Measurements from ENCODE around the gene MAEA.

The MAEA gene

GRCh38 chr4:1380368-1381151 lies 90.9 kb downstream of the MAEA start:
- no peak for DNase-seq (ENCODE audit: low read depth)

GRCh38 chr4:1381181-1381621 lies 91.5 kb downstream of the MAEA start:
- no peak for DNase-seq (ENCODE audit: low read depth)

- DNase-seq (ENCODE audit: low read depth) = no peak
Observed at GRCh38 chr4:1381944-1382541, 92.4 kb downstream of the MAEA start.

- DNase-seq (ENCODE audit: low read depth) = no peak
Observed at GRCh38 chr4:1382776-1383727, 93.4 kb downstream of the MAEA start.

DNA sequence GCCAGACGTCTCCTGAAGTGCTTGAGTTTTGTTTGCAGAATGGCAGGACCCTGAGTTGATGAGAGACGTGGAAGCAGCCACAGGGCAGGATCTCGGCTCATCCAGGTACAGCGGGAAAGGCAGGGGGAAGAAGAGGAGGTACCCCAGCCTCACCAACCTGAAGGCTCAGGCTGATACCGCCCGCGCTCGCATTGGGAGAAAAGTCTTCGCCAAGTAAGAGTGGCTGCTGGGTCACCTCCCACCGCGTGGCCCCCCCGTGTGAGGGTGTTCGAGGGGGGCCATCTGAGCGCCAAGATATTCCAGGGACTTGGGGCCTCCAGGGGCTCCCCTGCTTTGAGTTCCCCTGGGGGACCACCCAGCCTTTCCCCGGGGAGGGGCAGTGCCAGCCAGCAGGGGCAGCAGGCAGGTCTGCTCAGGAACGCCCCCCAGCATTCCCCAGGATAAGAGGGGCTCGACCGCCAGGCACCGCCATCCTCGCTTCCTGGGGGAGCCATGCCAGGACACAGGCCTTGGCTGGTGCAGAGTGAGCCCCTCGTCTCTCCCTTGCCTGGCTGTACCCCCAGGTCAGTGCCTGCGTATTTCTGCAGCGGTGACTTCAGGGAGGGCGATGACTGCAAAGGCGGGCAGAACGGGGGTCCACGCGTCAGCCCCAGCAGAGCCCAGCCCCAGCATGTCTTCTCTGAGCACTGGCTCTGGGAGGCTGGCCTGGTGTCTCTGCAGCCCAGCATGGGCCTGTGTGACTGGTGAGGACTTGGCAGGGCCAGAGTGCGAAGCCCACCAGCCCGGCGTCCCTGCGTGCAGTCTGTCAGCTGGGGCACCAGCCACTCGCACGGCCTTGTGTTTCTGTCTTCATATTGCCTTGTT lies 94.3 kb downstream of the MAEA start:
- DNase-seq (ENCODE audit: low read depth) = no peak

- no peak for DNase-seq (ENCODE audit: low read depth)
Observed at GRCh38 chr4:1384675-1385372, 95.1 kb downstream of the MAEA start.

GRCh38 chr4:1385373-1386340 lies 96.0 kb downstream of the MAEA start:
- DNase-seq (ENCODE audit: low read depth) = no peak
